HG03045 (cell line): Measurements from ENCODE around the gene TMEM132A.
A peak's percentile ranks its signal among the peaks of the same experiment; 100 is the strongest.

Experiments used
- ATAC-seq: cut with Tn5 transposase; IDR thresholded peaks from one replicate; pipeline ENCODE4 v1.9.1; 2021; ENCODE audit warnings: mild to moderate bottlenecking, moderate library complexity; ENCODE audit not compliant: unreplicated experiment

TMEM132A gene, protein sequence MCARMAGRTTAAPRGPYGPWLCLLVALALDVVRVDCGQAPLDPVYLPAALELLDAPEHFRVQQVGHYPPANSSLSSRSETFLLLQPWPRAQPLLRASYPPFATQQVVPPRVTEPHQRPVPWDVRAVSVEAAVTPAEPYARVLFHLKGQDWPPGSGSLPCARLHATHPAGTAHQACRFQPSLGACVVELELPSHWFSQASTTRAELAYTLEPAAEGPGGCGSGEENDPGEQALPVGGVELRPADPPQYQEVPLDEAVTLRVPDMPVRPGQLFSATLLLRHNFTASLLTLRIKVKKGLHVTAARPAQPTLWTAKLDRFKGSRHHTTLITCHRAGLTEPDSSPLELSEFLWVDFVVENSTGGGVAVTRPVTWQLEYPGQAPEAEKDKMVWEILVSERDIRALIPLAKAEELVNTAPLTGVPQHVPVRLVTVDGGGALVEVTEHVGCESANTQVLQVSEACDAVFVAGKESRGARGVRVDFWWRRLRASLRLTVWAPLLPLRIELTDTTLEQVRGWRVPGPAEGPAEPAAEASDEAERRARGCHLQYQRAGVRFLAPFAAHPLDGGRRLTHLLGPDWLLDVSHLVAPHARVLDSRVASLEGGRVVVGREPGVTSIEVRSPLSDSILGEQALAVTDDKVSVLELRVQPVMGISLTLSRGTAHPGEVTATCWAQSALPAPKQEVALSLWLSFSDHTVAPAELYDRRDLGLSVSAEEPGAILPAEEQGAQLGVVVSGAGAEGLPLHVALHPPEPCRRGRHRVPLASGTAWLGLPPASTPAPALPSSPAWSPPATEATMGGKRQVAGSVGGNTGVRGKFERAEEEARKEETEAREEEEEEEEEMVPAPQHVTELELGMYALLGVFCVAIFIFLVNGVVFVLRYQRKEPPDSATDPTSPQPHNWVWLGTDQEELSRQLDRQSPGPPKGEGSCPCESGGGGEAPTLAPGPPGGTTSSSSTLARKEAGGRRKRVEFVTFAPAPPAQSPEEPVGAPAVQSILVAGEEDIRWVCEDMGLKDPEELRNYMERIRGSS

DNA sequence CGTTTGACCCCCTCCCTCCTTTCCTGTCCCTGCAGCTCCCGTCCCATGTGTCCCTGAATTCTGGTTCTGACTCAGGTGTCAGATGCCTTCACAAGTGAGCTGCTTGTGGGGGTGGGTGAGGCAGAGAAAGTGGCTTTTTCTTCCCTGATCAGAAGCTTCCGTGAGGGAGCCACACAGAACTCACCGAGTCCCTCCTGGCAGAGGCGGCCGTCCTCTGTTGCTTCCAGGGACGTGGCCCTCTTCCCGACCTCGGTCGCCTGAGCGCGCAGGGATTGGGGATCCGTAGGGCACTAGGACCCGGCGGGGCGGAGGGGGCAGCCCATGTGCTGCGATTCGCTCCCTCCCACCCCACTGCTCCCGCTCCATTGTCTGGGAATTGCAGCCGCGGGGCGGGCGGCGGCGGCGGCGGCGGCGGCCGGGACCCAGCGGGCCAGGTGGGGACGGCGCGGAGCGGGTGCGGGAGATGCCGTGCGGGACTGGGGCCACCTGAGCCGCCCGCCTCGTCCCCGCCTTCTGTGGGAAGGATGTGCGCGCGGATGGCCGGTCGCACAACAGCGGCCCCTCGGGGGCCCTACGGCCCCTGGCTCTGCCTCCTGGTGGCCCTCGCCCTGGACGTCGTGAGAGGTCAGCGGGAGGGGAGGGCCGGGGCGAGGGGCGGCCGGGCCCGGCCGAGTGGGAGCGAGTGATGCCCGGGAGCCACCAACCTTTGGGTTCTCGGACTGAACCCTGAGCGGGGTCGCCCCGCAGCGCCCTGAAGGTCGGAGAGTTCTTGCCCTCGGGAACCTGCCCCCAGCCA, at the start of gene TMEM132A:
TMEM132A (plus strand) TSS at position 351 of the 796 bp plus-strand sequence; CDS start at position 525, 174 bp downstream.
- ATAC-seq: peak; percentile 41

DNA sequence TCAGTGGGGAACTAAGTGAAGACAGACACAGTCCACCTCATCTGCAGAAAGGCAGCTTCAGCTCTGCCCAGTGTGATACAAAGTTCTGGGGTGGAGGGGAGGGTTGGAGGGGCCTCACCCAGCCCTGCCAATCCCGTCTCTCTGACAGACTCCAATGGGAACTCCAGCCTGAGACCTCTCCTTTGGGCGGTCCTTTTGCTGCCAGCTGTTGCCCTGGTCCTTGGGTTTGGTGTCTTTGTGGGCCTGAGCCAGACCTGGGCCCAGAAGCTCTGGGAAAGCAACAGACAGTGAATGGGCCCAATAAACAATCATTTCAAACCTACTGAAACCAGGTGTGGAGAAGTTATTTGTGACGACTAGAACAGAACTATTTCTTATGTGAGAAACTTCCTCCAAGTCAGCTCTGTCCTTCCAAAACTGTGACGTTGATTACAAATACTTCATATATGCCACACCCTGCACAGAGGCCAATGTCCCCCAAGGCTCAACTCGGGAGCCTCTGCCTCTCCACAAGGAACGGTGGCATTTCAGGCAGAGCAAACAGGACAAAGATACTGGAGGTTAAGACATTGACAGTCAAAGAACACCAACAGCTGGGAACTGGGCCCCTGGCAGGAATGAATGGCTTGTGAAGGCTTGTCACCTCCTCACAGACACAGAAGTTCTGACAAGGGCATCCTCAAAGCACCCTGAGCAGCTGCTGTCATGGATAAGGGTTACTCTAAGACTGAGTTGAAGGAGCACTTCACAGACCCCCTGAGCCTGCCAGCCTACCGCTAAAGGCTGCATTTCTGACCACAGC, 48.7 kb upstream of the TMEM132A start:
- ATAC-seq: no peak

DNA sequence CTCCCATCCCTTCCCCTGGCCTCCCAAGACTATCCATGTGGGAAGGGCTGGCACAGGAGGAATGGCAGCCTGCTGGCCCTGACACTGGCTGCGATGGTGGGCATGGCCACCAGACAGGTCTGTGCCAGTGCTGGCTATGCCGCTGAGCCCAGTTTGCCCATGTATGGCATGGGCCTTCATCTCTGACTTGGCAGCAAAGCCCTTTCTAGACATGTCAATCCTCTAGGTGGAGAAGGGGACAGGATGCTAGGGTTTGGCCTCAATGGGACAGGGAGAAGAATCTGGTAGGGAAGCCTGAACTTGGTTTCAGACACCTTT, 48.1 kb upstream of the TMEM132A start:
- ATAC-seq: no peak

DNA sequence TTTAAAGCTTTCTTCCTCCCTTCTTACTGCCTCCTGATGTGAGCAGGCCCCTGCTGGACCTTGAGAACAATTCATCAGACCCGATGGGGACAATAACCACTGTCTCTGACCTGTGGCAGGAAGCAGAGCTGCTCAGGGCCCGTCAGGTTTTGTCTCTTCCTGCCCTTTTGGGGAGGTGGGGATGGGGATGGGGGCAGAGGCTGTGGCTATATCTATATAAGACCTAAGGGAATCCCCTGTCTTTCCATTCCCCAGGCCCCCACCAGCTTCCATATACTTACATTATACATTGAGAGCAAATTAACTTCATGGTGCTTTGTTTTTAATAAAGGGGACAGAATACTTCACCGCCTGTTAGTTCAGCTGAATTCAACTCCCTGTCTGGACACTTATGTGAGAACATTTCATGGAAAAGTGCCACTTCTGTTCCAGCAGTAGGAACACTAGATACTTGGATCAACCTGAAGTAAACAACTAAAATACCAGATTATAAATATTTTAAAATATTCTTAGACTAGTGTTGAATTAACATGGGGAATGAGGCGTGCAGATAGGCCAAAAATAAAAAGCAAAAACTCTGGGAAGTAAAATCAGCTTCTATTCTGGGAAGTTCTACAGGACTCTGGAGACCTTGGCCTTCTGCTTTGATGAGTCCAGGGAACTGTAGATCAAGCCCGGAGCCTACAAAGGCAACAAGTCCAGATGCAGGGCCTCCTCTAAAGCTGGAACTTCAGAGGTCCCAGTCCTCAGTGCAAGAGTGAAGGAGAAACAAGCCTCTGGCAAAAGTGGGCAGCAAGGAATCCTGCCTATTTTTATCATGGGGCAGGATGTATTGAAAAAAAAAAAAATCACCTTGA, 45.8 kb upstream of the TMEM132A start:
- no peak for ATAC-seq

DNA sequence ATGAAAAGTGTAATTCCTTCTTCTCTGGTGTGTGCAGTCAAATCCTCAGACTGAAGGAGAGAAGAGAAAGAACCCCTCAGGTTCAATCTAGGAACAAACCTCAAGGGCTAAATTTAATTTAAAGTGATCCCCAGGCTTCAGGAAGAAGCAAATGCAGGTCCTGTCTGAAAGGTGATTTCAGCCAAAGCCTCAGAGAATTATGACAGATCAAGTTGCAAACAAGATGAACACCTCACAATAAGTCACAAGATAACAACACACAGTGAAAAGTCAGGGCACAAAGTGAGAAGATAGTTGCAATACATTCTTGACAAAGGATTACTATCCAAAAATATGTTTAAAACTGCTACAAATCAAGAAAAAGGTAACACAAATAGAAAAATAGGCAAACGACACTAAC, 45.2 kb upstream of the TMEM132A start:
- ATAC-seq: no peak

DNA sequence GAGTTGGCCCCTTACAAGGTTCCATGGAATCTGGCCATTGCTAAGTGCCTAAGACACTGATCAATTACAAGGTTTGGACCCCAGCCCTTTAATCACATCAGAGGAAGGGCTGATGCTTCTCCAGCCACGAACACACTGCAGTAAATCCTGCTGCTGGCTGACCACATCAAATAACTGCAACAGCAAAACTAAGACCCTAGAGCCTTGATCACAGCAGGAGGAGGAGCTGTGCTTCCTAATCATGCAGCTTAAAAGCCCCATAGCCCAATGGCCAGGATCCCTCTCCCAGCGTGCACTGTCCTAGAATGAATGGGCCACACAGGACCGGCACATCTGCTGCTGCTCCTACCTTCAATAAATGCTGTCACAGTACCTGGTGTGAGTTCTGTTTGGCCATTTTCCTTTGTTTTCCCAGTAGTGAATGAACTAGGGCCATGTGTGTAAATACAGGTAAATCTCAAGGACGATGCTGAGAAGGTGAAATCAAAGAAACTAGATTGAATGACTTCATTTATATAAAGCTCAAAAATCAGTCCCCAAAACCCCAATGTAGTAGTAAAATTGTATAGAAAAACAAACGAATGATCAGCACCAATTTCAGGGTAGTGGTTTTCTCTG, 44.2 kb upstream of the TMEM132A start:
- no peak for ATAC-seq

DNA sequence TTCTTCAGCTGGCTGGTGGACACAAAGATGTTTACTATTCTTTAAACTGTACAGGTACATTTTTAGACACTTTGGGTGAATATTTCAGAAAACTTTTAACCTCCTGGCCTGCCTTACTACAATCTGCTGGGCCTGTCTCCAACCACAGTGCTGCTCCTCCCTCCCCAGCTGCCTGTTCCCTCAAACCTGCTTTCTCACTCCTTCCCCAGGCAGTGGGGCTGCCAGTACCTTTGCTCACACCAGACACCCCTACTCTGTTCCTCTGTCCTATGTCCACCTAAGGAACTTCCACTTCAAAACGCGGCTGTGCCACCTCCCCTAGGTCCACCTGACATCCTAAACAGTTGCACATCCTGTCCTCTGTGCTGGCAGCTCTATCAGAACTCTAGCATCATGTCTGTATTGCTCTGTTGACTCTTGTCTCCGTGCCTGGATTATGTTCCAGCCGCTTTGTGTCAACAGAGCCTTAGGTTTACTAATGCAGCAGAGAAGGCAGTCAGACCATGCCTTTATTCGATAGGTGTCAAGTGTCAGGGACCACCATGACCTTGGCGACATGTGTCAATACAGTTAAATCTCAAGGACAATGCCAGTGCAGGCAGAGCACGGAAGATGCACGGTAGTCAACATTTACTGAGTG, 43.5 kb upstream of the TMEM132A start:
- no peak for ATAC-seq

DNA sequence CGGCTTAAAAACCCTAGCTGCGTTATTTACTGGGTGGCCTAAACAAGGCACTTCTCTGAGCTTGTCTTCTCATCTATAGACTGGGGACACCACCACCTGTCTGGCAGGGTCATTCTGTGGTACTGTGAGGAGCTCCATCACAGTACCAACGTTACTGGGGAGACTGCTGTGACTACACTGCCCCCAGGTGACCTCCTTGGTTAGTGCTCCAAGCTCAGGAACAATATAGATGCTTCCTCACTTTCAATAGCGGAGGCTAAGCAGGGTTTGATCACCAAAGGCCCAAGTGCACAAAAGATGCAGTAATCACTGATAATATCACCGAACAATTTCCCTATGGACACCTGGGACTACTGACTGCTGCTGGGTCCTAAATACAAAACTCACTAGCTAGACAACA, 36.7 kb upstream of the TMEM132A start:
- ATAC-seq: peak; percentile 52

DNA sequence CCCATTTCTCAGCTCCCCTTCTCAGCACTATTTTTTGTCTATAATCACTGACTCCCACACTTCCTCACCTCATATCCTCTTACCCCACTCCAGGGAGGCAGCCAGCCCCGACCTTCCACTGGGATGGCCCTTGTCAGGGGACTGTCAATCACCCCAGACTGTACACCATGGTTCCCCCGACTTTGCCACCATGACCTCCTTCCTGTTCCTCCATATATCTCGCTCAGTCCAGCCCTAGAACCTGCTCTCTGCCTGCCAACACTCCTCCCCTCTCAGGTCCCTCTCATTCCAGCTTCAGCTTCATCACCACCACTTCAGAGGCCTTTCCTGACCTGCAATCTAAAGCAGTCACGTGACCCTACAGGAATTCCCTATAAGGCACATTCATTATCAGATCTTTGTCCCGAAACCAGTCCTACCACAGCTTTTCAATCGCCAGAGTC, 34.4 kb upstream of the TMEM132A start:
- no peak for ATAC-seq

DNA sequence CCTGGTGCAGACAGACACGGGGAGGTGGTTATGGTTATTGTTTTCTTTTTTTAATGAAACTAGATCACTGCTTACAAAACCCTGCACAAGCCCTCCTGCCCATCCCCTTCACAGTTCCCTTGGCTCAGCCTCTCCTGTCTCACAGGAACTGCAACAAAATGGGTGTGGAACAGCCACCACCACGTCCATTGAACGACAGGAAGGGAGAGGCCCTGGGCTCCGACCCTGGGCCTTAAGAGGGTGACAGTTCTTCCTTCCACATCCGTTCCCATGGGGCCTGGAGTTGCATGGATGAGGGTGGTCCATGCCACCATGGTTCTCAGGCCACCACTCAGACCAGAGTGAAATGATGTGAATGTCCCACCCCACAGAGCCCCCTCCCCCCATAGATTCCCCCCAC, 33.6 kb upstream of the TMEM132A start:
- no peak for ATAC-seq

DNA sequence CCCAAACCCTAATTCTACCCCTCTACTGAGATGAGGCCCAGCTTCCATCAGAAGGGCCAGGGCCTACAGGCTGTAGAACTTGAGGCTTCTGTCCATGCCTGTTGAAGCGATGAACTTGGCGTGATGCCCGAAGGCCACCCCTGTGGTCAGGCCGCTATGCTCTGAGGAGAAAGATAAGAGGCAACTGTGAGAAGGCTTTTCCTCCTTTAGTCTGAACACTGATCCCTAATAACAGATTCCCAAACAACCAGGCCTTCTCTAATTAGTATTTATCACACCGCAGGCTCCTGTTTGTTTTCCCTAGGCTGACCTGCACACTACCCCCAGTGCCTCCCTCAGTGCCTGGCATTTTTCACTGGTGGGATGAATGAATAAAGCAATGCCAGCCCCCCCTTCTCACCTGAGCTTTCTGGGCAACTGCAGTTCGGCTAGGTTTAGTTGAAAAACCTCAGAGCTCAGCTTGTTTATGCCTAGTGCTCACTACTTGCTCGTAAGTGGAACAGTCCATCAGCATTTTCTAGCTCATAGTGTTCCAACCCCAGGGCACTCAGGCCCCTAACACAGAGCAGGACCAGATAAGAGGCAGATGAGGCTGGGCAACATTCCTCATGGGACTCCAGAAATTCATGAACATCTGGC, 33.0 kb upstream of the TMEM132A start:
- no peak for ATAC-seq

DNA sequence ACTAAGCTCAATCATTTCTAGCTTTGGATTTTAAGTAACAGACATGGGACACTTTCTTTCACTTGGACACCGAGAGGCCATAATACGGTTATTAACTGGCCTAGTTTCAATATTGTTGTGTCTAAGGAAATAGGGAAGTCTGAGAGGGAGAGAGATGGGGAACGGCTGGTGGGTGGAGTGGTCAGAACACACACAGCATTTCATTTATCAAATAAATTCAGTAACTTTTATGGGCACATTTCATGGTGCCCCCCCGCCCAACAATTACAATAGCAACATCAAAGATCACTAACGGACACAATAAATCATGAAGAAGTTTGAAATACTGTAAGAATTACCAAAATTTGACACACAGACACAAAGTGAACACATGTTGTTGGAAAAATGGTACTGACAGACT, 28.6 kb upstream of the TMEM132A start:
- no peak for ATAC-seq

DNA sequence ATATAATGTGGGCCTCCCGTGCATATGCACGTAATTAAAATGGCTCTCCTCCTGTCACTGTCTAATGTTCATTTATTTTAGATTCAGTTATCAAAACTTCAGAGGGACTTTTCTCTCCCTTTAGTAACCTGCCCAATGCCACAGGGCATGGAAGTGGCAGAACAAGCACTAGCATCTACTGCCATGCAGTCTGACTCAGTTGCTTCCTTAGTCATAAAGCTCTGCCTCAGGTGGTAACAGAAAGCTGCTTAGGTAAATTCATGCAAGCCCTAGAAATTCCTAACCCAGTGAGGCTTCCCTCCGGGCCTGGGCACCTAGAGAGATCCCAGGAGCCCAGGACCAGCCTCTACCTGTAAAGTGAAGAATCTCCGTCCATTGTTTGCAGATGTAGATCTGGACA, 26.8 kb upstream of the TMEM132A start:
- no peak for ATAC-seq

DNA sequence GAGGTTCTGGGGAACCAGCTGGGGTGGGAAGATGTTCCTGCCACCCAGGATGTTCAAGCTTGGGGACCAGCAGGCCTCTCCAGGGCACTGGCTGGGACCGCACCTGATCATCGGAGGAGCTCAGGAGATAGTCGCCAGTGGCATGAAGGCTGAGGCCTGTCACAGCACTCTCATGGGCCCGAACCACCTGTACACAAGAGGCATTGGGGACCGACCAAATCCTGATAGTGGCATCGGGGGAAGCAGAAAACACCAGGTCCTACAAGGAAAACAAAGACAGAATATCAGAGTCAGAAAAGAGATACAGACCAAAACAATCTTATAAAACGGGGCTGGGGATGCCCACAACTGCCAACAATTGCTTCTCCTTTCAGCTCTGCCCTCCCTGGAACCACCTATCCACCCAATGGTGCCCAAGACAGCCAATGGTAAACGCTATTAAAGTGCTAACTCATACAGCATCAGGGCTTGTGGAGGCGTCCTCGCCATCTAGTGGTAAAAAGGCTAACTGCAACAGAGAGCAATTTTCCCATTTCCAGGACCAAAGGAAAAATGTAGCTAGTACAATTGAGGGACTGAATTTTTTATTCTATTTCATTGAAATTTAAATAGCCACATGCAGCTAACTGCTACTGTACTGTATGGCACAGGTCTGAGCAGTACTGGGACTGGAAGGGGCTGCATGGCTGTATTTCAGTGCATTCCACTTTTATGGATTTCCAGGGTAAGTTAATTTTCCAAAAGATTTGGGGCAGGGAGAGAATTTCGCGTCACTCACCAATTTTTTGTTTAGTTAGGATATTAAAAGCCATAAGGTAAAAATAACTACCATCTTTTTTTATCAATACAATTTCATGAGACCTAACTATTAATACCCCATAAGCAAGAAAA, 25.0 kb upstream of the TMEM132A start:
- ATAC-seq: no peak

DNA sequence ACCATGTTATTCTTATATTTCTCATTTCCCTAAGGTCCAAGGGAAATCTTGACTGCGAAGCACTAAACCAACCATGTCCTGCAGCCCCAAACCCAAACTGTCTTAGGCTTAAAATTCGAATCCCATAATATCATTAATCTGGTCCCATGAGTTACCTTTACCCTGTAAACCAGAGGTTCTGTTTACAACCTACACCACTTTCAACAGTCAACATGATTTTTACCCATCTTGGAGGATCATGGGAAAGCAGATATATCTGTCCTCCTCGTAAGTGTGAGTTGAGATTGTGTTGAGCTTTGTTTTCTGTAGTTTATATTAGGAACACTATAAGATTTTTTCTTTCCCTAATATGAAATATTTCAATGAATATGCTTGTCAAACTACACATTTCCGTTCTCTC, 24.3 kb upstream of the TMEM132A start:
- ATAC-seq: no peak

DNA sequence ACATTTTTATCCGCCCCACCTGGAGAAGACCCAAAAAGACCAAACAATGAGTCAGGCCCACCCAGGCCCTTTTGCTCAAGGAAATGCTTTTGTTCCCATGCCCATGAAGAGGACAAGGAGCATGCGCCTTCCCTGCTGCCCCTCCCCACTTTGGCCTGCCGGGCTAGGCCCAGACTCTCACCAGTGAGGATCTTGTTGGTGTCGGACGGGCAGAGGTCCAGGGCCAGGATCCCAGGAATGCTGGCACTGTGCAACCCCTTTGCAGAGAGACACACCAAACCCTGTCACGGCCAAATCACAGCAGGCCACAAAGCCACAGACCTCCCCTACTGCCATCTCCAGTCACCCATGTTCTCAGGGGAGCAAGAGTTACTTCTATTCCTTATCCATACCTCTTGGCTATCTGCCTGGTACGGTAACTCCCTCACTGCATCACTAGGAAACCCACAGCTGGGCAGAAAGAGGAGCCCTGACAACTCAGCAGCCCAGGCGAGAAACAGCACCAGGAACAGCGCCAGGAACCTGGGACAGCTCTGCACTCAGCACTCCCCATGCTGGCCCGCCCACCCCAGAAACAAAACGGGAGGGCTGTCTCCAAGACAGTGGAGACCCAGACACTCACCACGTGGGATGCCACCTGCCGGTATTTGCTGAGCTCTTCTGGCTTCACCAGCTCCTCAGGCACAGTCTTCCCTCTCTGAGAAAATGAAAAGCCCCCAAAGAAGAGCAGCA, 23.4 kb upstream of the TMEM132A start:
- no peak for ATAC-seq
